Measurements from ENCODE around the gene SORCS2.
A peak's percentile ranks its signal among the peaks of the same experiment; 100 is the strongest.

Gene SORCS2

DNA sequence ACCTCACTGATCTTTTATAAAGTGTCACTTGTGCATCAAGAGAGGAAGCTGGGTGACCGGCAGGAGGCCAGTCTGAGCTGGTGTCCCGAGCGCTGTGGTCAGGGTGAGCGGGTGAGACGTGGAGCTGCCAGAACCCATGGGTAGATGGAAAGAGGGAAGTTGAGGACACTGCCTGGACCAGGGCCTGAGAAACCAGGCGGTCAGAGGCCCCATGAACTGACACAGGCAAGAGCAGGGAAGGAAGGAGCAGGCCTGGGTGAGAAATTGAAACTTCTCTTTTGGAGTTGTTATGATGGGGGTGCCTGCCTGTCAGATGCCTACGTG, 554.7 kb downstream of the SORCS2 start:
- Histone ChIP-seq H3K18ac (ENCODE audit: low read depth in 1 of 2, low read length in 2 of 2) (no peak overlapping the region), H3K9me3 (ENCODE audit: control insufficient read depth, low read length) (no peaks in the 10 kb centered on the region), H3K14ac (ENCODE audit: low read length in 2 of 2) (no peak overlapping the region), H3K4me2 (ENCODE audit: low read length, poor library complexity, severe bottlenecking) (no peak overlapping the region), H3K27me3 (ENCODE audit: control insufficient read depth in 1 of 2, insufficient read depth in 1 of 2, low read length in 2 of 2) (peaks cover 0 to 8% of the 10 kb centered on the region in 2 experiments), H2BK12ac (ENCODE audit: low read length in 2 of 2) (no peak overlapping the region), H3K9ac (ENCODE audit: low read length) (no peak overlapping the region), H4K8ac (ENCODE audit: low read length) (no peak overlapping the region), H2BK120ac (ENCODE audit: low read depth, low read length) (no peak overlapping the region), H3K4ac (ENCODE audit: low read depth in 1 of 2, low read length in 2 of 2) (no peak overlapping the region), H3K4me3 (ENCODE audit: insufficient read depth in 1 of 2, low read depth in 1 of 2, low read length in 2 of 2) (no peak overlapping the region), H3K4me1 (ENCODE audit: control insufficient read depth, insufficient read depth, low read depth, low read length) (peaks cover 2% of the 10 kb centered on the region), H3K27ac (ENCODE audit: low read length, poor library complexity, severe bottlenecking) (no peak overlapping the region), H4K91ac (ENCODE audit: low read length) (no peak overlapping the region), H3K23ac (ENCODE audit: low read length in 2 of 2) (no peak overlapping the region), H2AK5ac (ENCODE audit: low read length, severe bottlenecking) (no peak overlapping the region), H2BK5ac (ENCODE audit: low read depth, low read length, poor library complexity, severe bottlenecking) (no peak overlapping the region), H3K36me3 (ENCODE audit: control insufficient read depth in 1 of 2, insufficient read depth in 2 of 2, low read depth in 1 of 2, low read length in 2 of 2) (no peaks in the 10 kb centered on the region), H2AFZ (ENCODE audit: low read depth, low read length) (no peak overlapping the region), H2BK15ac (ENCODE audit: low read depth, poor library complexity, severe bottlenecking) (no peak overlapping the region), H3K79me1 (replicated peaks; ENCODE audit: low read length, poor library complexity, severe bottlenecking) (no peaks in the 10 kb centered on the region)
- 94% methylated on average over 7 of the region's 7 CpGs for WGBS
- DNase-seq, result no peak

GRCh38 chr4:7747566-7747965, 555.2 kb downstream of the SORCS2 start:
- H3K36me3 ChIP-seq (ENCODE audit: control insufficient read depth in 1 of 2, insufficient read depth in 2 of 2, low read depth in 1 of 2, low read length in 2 of 2), result no peaks in the 10 kb centered on the region
- H4K91ac ChIP-seq (ENCODE audit: low read length), result no peak overlapping the region
- no peak overlapping the region for H2BK15ac ChIP-seq (ENCODE audit: low read depth, poor library complexity, severe bottlenecking)
- H2BK5ac ChIP-seq (ENCODE audit: low read depth, low read length, poor library complexity, severe bottlenecking), result no peak overlapping the region
- H3K18ac ChIP-seq (ENCODE audit: low read depth in 1 of 2, low read length in 2 of 2), result no peak overlapping the region
- no peak overlapping the region for H3K14ac ChIP-seq (ENCODE audit: low read length in 2 of 2)
- no peak overlapping the region for H2AK5ac ChIP-seq (ENCODE audit: low read length, severe bottlenecking)
- no peak for DNase-seq
- no peak overlapping the region for H3K23ac ChIP-seq (ENCODE audit: low read length in 2 of 2)
- no peak overlapping the region for H3K9ac ChIP-seq (ENCODE audit: low read length)
- no peaks in the 10 kb centered on the region for H3K79me1 ChIP-seq (replicated peaks; ENCODE audit: low read length, poor library complexity, severe bottlenecking)
- H2BK12ac ChIP-seq (ENCODE audit: low read length in 2 of 2), result no peak overlapping the region
- no peak overlapping the region for H3K27ac ChIP-seq (ENCODE audit: low read length, poor library complexity, severe bottlenecking)
- H3K9me3 ChIP-seq (ENCODE audit: control insufficient read depth, low read length), result no peaks in the 10 kb centered on the region
- no peak overlapping the region for H3K4me2 ChIP-seq (ENCODE audit: low read length, poor library complexity, severe bottlenecking)
- no peak overlapping the region for H3K4me3 ChIP-seq (ENCODE audit: insufficient read depth in 1 of 2, low read depth in 1 of 2, low read length in 2 of 2)
- peaks cover 2% of the 10 kb centered on the region for H3K4me1 ChIP-seq (ENCODE audit: control insufficient read depth, insufficient read depth, low read depth, low read length)
- H3K4ac ChIP-seq (ENCODE audit: low read depth in 1 of 2, low read length in 2 of 2), result no peak overlapping the region
- no peak overlapping the region for H2BK120ac ChIP-seq (ENCODE audit: low read depth, low read length)
- H2AFZ ChIP-seq (ENCODE audit: low read depth, low read length), result no peak overlapping the region
- no peak overlapping the region for H4K8ac ChIP-seq (ENCODE audit: low read length)
- H3K27me3 ChIP-seq (ENCODE audit: control insufficient read depth in 1 of 2, insufficient read depth in 1 of 2, low read length in 2 of 2), result peaks cover 0 to 8% of the 10 kb centered on the region in 2 experiments
- WGBS, result 93% methylated on average over 11 of the region's 11 CpGs

DNA sequence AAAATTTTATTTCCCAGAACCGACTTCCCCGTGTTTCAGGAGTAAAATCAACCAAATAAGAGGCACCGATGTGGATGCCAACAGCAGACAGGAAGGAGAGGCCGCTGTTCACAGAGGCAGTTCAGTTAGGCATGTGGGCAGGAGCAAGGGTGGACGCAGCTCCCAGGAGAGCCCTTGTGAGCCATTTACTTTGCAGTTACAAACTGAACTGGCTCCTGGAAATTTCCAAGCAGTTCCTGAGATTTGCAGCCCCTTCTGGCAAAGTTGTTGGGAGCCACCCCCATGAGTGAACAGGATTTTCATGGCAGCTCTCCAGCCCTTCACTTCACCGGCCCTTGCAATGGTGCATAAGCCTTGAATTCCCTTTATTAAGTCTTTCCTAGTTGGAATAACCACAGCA, 558.2 kb downstream of the SORCS2 start:
- Histone ChIP-seq H2AK5ac (ENCODE audit: low read length, severe bottlenecking) (no peak overlapping the region), H2BK5ac (ENCODE audit: low read depth, low read length, poor library complexity, severe bottlenecking) (no peak overlapping the region), H3K4me2 (ENCODE audit: low read length, poor library complexity, severe bottlenecking) (no peak overlapping the region), H2AFZ (ENCODE audit: low read depth, low read length) (no peak overlapping the region), H4K91ac (ENCODE audit: low read length) (no peak overlapping the region), H2BK120ac (ENCODE audit: low read depth, low read length) (no peak overlapping the region), H3K4ac (ENCODE audit: low read depth in 1 of 2, low read length in 2 of 2) (no peak overlapping the region), H3K14ac (ENCODE audit: low read length in 2 of 2) (no peak overlapping the region), H3K27me3 (ENCODE audit: control insufficient read depth in 1 of 2, insufficient read depth in 1 of 2, low read length in 2 of 2) (peaks cover 0 to 4% of the 10 kb centered on the region in 2 experiments), H4K8ac (ENCODE audit: low read length) (no peak overlapping the region), H3K9me3 (ENCODE audit: control insufficient read depth, low read length) (no peaks in the 10 kb centered on the region), H3K23ac (ENCODE audit: low read length in 2 of 2) (no peak overlapping the region), H3K36me3 (ENCODE audit: control insufficient read depth in 1 of 2, insufficient read depth in 2 of 2, low read depth in 1 of 2, low read length in 2 of 2) (peaks cover 0 to 13% of the 10 kb centered on the region in 2 experiments), H3K27ac (ENCODE audit: low read length, poor library complexity, severe bottlenecking) (no peak overlapping the region), H3K18ac (ENCODE audit: low read depth in 1 of 2, low read length in 2 of 2) (no peak overlapping the region), H3K4me1 (ENCODE audit: control insufficient read depth, insufficient read depth, low read depth, low read length) (peaks cover 2% of the 10 kb centered on the region), H2BK15ac (ENCODE audit: low read depth, poor library complexity, severe bottlenecking) (no peak overlapping the region), H3K79me1 (replicated peaks; ENCODE audit: low read length, poor library complexity, severe bottlenecking) (no peaks in the 10 kb centered on the region), H2BK12ac (ENCODE audit: low read length in 2 of 2) (no peak overlapping the region), H3K9ac (ENCODE audit: low read length) (peak overlapping the region; percentile 7), H3K4me3 (ENCODE audit: insufficient read depth in 1 of 2, low read depth in 1 of 2, low read length in 2 of 2) (no peak overlapping the region)
- 73% methylated on average over 6 of the region's 6 CpGs for WGBS
- DNase-seq, result no peak

- Histone ChIP-seq H4K8ac (ENCODE audit: low read length) (no peak overlapping the region), H2BK15ac (ENCODE audit: low read depth, poor library complexity, severe bottlenecking) (no peak overlapping the region), H2AFZ (ENCODE audit: low read depth, low read length) (no peak overlapping the region), H3K36me3 (ENCODE audit: control insufficient read depth in 1 of 2, insufficient read depth in 2 of 2, low read depth in 1 of 2, low read length in 2 of 2) (peaks cover 0 to 18% of the 10 kb centered on the region in 2 experiments), H3K79me1 (replicated peaks; ENCODE audit: low read length, poor library complexity, severe bottlenecking) (no peaks in the 10 kb centered on the region), H2BK12ac (ENCODE audit: low read length in 2 of 2) (no peak overlapping the region), H3K4me2 (ENCODE audit: low read length, poor library complexity, severe bottlenecking) (no peak overlapping the region), H3K9me3 (ENCODE audit: control insufficient read depth, low read length) (no peaks in the 10 kb centered on the region), H4K91ac (ENCODE audit: low read length) (no peak overlapping the region), H3K27me3 (ENCODE audit: control insufficient read depth in 1 of 2, insufficient read depth in 1 of 2, low read length in 2 of 2) (peaks cover 0 to 4% of the 10 kb centered on the region in 2 experiments), H2BK5ac (ENCODE audit: low read depth, low read length, poor library complexity, severe bottlenecking) (no peak overlapping the region), H3K4me1 (ENCODE audit: control insufficient read depth, insufficient read depth, low read depth, low read length) (peaks cover 2% of the 10 kb centered on the region), H3K23ac (ENCODE audit: low read length in 2 of 2) (no peak overlapping the region), H3K4me3 (ENCODE audit: insufficient read depth in 1 of 2, low read depth in 1 of 2, low read length in 2 of 2) (no peak overlapping the region), H3K18ac (ENCODE audit: low read depth in 1 of 2, low read length in 2 of 2) (no peak overlapping the region), H3K4ac (ENCODE audit: low read depth in 1 of 2, low read length in 2 of 2) (no peak overlapping the region), H3K14ac (ENCODE audit: low read length in 2 of 2) (no peak overlapping the region), H2AK5ac (ENCODE audit: low read length, severe bottlenecking) (no peak overlapping the region), H2BK120ac (ENCODE audit: low read depth, low read length) (no peak overlapping the region), H3K27ac (ENCODE audit: low read length, poor library complexity, severe bottlenecking) (no peak overlapping the region), H3K9ac (ENCODE audit: low read length) (no peak overlapping the region)
- DNase-seq, result no peak
Observed at GRCh38 chr4:7750972-7751371, 558.6 kb downstream of the SORCS2 start.

All from mesenchymal stem cell (in vitro differentiated cells and primary cell).